ENCODE measurements around the gene CDH16.
A peak's percentile ranks its signal among the peaks of the same experiment; 100 is the strongest.

Gene CDH16

GRCh38 chr16:66926171-66926947 lies 7.7 kb upstream of the CDH16 start:
- no peak for DNase-seq

GRCh38 chr16:66925322-66925840 lies 6.7 kb upstream of the CDH16 start, which contains the start of gene RRAD:
Gene RRAD (minus strand): TSS chr16:66925535. CDS start chr16:66925179, 356 bp downstream.
- no peak for DNase-seq

GRCh38 chr16:66924527-66925321 lies 6.0 kb upstream of the CDH16 start:
- DNase-seq = peak; percentile 76

- DNase-seq = no peak
Observed at GRCh38 chr16:66923866-66924265, 5.2 kb upstream of the CDH16 start.

- no peak for DNase-seq
Observed at GRCh38 chr16:66923247-66923731, 4.6 kb upstream of the CDH16 start.

GRCh38 chr16:66921729-66922450 lies 3.2 kb upstream of the CDH16 start:
- DNase-seq = no peak

- DNase-seq = no peak
Observed at GRCh38 chr16:66920924-66921680, 2.4 kb upstream of the CDH16 start.

GRCh38 chr16:66920299-66920590 lies 1.6 kb upstream of the CDH16 start:
- no peak for DNase-seq

GRCh38 chr16:66919569-66920298 lies 1.0 kb upstream of the CDH16 start:
- no peak for DNase-seq

GRCh38 chr16:66918355-66918754 lies 330 bp downstream of the CDH16 start:
- no peak for DNase-seq

- no peak for DNase-seq
Observed at GRCh38 chr16:66917741-66918140, 944 bp downstream of the CDH16 start.

- no peak for DNase-seq
Observed at GRCh38 chr16:66916518-66916917, 2.2 kb downstream of the CDH16 start.

GRCh38 chr16:66915041-66915440 lies 3.6 kb downstream of the CDH16 start:
- no peak for DNase-seq

- DNase-seq = no peak
Observed at GRCh38 chr16:66914541-66914940, 4.1 kb downstream of the CDH16 start.

- no peak for DNase-seq
Observed at GRCh38 chr16:66913711-66914110, 5.0 kb downstream of the CDH16 start.

- DNase-seq = no peak
Observed at GRCh38 chr16:66913081-66913480, 5.6 kb downstream of the CDH16 start.

GRCh38 chr16:66911801-66912200 lies 6.9 kb downstream of the CDH16 start:
- no peak for DNase-seq

GRCh38 chr16:66911112-66911511 lies 7.6 kb downstream of the CDH16 start:
- no peak for DNase-seq

- no peak for DNase-seq
Observed at GRCh38 chr16:66910175-66910940, 8.3 kb downstream of the CDH16 start.

- DNase-seq = no peak
Observed at GRCh38 chr16:66908762-66909559, 9.7 kb downstream of the CDH16 start.

All from activated CD8-positive, alpha-beta memory T cell treated with anti-CD3 and anti-CD28 coated beads for 24 hours (primary cell).